ENCODE measurements around the gene FNDC3B.

DNA sequence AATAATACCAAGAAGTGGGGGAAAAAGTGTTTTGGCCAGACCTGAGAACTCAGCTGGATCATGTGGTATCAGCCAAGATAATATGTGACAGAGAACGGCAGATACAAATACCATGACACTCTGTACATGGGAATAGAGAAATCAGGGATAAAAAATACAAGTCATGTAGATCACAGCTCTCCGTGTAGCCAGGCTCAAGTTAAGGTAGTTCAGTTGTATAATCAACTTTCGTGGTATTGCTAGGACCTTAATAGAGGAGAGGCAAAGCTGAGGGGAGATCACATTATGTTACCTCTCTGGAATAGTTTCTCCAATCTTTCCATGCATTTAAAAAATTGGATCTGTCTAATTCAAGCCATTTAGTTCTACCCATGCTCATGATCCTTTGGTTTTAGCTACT lies 229.0 kb downstream of the FNDC3B start:
- TF ChIP-seq, protein P1, sequence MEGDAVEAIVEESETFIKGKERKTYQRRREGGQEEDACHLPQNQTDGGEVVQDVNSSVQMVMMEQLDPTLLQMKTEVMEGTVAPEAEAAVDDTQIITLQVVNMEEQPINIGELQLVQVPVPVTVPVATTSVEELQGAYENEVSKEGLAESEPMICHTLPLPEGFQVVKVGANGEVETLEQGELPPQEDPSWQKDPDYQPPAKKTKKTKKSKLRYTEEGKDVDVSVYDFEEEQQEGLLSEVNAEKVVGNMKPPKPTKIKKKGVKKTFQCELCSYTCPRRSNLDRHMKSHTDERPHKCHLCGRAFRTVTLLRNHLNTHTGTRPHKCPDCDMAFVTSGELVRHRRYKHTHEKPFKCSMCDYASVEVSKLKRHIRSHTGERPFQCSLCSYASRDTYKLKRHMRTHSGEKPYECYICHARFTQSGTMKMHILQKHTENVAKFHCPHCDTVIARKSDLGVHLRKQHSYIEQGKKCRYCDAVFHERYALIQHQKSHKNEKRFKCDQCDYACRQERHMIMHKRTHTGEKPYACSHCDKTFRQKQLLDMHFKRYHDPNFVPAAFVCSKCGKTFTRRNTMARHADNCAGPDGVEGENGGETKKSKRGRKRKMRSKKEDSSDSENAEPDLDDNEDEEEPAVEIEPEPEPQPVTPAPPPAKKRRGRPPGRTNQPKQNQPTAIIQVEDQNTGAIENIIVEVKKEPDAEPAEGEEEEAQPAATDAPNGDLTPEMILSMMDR (IDR thresholded peaks at IDR 0.05): no peak
- TF ChIP-seq EZH2 (IDR thresholded peaks at IDR 0.05; ENCODE audit: borderline replicate concordance, insufficient read depth, low read depth, low read length, poor library complexity, severe bottlenecking): no peak

All from B cell (primary cell).